DOHH2 (cell line): ENCODE results near the gene NCKAP5.

Source experiments
- H3F3A ChIP-seq: fragments of 200-600 bp; sonication (generic), shearing (Covaris generic); 2 replicates; pipeline ENCODE4 v1.6.0; 2016; ENCODE audit warnings: antibody characterized with exemption, mild to moderate bottlenecking; ENCODE audit not compliant: control insufficient read depth, insufficient read depth
- H3K27ac ChIP-seq: fragments of 200-600 bp; sonication (generic); 2 replicates; pipeline ENCODE4 v1.5.1; 2014; ENCODE audit warnings: low read depth, mild to moderate bottlenecking, low read length, moderate library complexity
- H3K27me3 ChIP-seq: fragments of 200-600 bp; sonication (generic); 2 replicates; pipeline ENCODE4 v1.6.1; 2014; ENCODE audit warnings: mild to moderate bottlenecking, low read length, mixed read lengths; ENCODE audit not compliant: control insufficient read depth
- H3K36me3 ChIP-seq: fragments of 200-600 bp; sonication (generic); 2 replicates; pipeline ENCODE4 v1.6.1; 2014; ENCODE audit warnings: mild to moderate bottlenecking, low read length, moderate library complexity, mixed read lengths; ENCODE audit not compliant: control insufficient read depth
- H3K4me1 ChIP-seq: fragments of 200-600 bp; sonication (generic); 2 replicates; pipeline ENCODE4 v1.6.1; 2014; ENCODE audit warnings: mild to moderate bottlenecking, low read length, mixed read lengths; ENCODE audit not compliant: control insufficient read depth
- H3K4me2 ChIP-seq: fragments of 200-600 bp; sonication (generic); 2 replicates; pipeline ENCODE4 v1.6.0; 2014; ENCODE audit warnings: mild to moderate bottlenecking, low read length, moderate library complexity
- H3K4me3 ChIP-seq: fragments of 200-600 bp; sonication (generic); 2 replicates; pipeline ENCODE4 v1.5.1; 2014; ENCODE audit warnings: mild to moderate bottlenecking, low read length, mixed read lengths
- H3K79me2 ChIP-seq: fragments of 200-600 bp; sonication (generic); 2 replicates; pipeline ENCODE4 v1.6.1; 2014; ENCODE audit warnings: mild to moderate bottlenecking, low read length, mixed read lengths; ENCODE audit not compliant: control insufficient read depth
- H3K9me2 ChIP-seq: fragments of 200-600 bp; sonication (generic); replicated peaks from 2 replicates; pipeline ENCODE4 v1.6.1; 2014; ENCODE audit warnings: mild to moderate bottlenecking, low read length, mixed read lengths; ENCODE audit not compliant: control insufficient read depth
- H3K9me3 ChIP-seq: fragments of 200-600 bp; sonication (generic); 2 replicates; pipeline ENCODE4 v1.6.1; 2014; ENCODE audit warnings: antibody characterized with exemption, low read length, mixed read lengths; ENCODE audit not compliant: control insufficient read depth, insufficient read depth
- H4K20me1 ChIP-seq: fragments of 200-600 bp; sonication (generic); 2 replicates; pipeline ENCODE4 v1.6.0; 2014; ENCODE audit warnings: low read depth, mild to moderate bottlenecking, antibody characterized with exemption, low read length, moderate library complexity; ENCODE audit not compliant: control insufficient read depth, insufficient read depth
- CTCF ChIP-seq: fragments of 200-600 bp; sonication (generic); IDR thresholded peaks from one replicate; pipeline ENCODE4 v1.5.1; 2014; ENCODE audit warnings: antibody characterized with exemption, mild to moderate bottlenecking, low read depth, low read length; ENCODE audit not compliant: poor library complexity, severe bottlenecking
- EZH2phosphoT487 ChIP-seq: fragments of 200-600 bp; sonication (generic); IDR thresholded peaks from 2 replicates; pipeline ENCODE4 v1.6.1; 2017; ENCODE audit warnings: borderline replicate concordance, mild to moderate bottlenecking, antibody characterized with exemption, low read length, moderate library complexity, mixed read lengths

The NCKAP5 gene

GRCh38 chr2:133553251-133553650, 15.0 kb downstream of the NCKAP5 start:
- Histone ChIP-seq H3K79me2 (no peaks in the 10 kb centered on the region), H3K9me3 (no peaks in the 10 kb centered on the region), H3K9me2 (no peaks in the 10 kb centered on the region), H3K4me2 (no peak overlapping the region), H4K20me1 (no peaks in the 10 kb centered on the region), H3F3A (no peaks in the 10 kb centered on the region), H3K36me3 (no peaks in the 10 kb centered on the region), H3K4me3 (no peak overlapping the region), H3K4me1 (no peaks in the 10 kb centered on the region), H3K27ac (no peak overlapping the region), H3K27me3 (no peaks in the 10 kb centered on the region)
- TF ChIP-seq CTCF (no peak), EZH2phosphoT487 (no peak)

GRCh38 chr2:133552821-133553220, 15.4 kb downstream of the NCKAP5 start:
- H3K79me2 ChIP-seq: no peaks in the 10 kb centered on the region
- H3F3A ChIP-seq: no peaks in the 10 kb centered on the region
- H3K9me3 ChIP-seq: no peaks in the 10 kb centered on the region
- H4K20me1 ChIP-seq: no peaks in the 10 kb centered on the region
- no peaks in the 10 kb centered on the region for H3K9me2 ChIP-seq
- H3K4me2 ChIP-seq: no peak overlapping the region
- no peak for TF ChIP-seq CTCF
- TF ChIP-seq EZH2phosphoT487: no peak
- no peaks in the 10 kb centered on the region for H3K27me3 ChIP-seq
- H3K36me3 ChIP-seq: no peaks in the 10 kb centered on the region
- H3K4me3 ChIP-seq: no peak overlapping the region
- H3K4me1 ChIP-seq: no peaks in the 10 kb centered on the region
- no peak overlapping the region for H3K27ac ChIP-seq

- Histone ChIP-seq H3F3A (no peaks in the 10 kb centered on the region), H3K36me3 (no peaks in the 10 kb centered on the region), H3K4me1 (no peaks in the 10 kb centered on the region), H3K79me2 (no peaks in the 10 kb centered on the region), H4K20me1 (no peaks in the 10 kb centered on the region), H3K9me3 (peaks cover 2% of the 10 kb centered on the region; the same call in 1 of the 2 replicates), H3K4me3 (no peak overlapping the region), H3K27ac (no peak overlapping the region), H3K9me2 (no peaks in the 10 kb centered on the region), H3K4me2 (no peak overlapping the region), H3K27me3 (no peaks in the 10 kb centered on the region)
- TF ChIP-seq EZH2phosphoT487 (no peak), CTCF (no peak)
Measured at GRCh38 chr2:133541797-133542196, 26.5 kb downstream of the NCKAP5 start.

GRCh38 chr2:133541376-133541775, 26.9 kb downstream of the NCKAP5 start:
- no peaks in the 10 kb centered on the region for H3F3A ChIP-seq
- no peaks in the 10 kb centered on the region for H3K9me2 ChIP-seq
- H3K4me3 ChIP-seq: no peak overlapping the region
- peaks cover 2% of the 10 kb centered on the region; the same call in 1 of the 2 replicates for H3K9me3 ChIP-seq
- no peaks in the 10 kb centered on the region for H3K79me2 ChIP-seq
- no peak overlapping the region for H3K4me2 ChIP-seq
- H4K20me1 ChIP-seq: no peaks in the 10 kb centered on the region
- no peaks in the 10 kb centered on the region for H3K27me3 ChIP-seq
- no peaks in the 10 kb centered on the region for H3K4me1 ChIP-seq
- no peaks in the 10 kb centered on the region for H3K36me3 ChIP-seq
- no peak for TF ChIP-seq CTCF
- no peak for TF ChIP-seq EZH2phosphoT487
- no peak overlapping the region for H3K27ac ChIP-seq
